Measurements from ENCODE around the gene PACSIN1. TPM values are rescaled to one million over a fixed set of nuclear protein-coding genes. Genes with fewer than 3 reads are reported as not detected.

PACSIN1 gene
- total RNA-seq, 1 experiment from 2014 or later, result 7.0 TPM

DNA sequence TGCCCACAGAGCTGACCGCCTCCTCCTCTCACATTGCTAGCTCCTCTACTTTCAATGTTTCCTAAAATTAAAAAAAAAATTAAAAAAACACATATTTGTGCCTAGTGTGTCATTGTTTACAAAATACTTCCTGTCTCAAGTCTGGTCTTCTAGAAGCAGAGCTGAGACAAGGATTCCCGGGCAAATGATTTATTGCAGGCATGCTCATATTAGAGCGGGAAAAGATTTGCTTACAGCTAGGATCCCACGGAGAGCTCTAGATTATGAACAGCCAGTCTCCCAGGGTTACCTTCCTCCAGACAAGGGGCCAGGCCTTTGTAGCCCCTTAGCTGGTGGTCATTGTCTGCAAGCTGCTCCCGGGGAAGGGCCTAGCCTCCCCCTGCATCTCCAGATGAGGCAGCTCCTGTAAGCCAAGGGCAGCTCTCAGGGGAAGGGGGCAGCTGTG, 9.4 kb downstream of the PACSIN1 start:
- no peak overlapping the region for H4K8ac ChIP-seq (replicated peaks; ENCODE audit: insufficient read length, low read depth, low read length)
- no peak overlapping the region for H4K5ac ChIP-seq (ENCODE audit: insufficient read length, low read depth, low read length)
- H3K79me2 ChIP-seq (ENCODE audit: insufficient read depth, low read length), result no peaks in the 10 kb centered on the region
- H3K4ac ChIP-seq (ENCODE audit: low read depth, low read length), result no peak overlapping the region
- no peak overlapping the region for H4K91ac ChIP-seq (ENCODE audit: insufficient read length, low read depth, low read length)
- H3K23ac ChIP-seq (ENCODE audit: insufficient read length, low read depth, low read length), result no peak overlapping the region
- H3K18ac ChIP-seq (ENCODE audit: insufficient read length, low read depth, low read length), result no peak overlapping the region
- no peak overlapping the region for H3K27ac ChIP-seq (ENCODE audit: insufficient read length, low read depth, low read length)
- no peak overlapping the region for H2BK15ac ChIP-seq (ENCODE audit: low read depth, low read length)
- H4K20me1 ChIP-seq (ENCODE audit: control insufficient read depth, insufficient read depth, insufficient read length), result no peaks in the 10 kb centered on the region
- no peak for DNase-seq
- H3K4me1 ChIP-seq (ENCODE audit: insufficient read depth, low read length), result no peaks in the 10 kb centered on the region; the same call in 1 of the 2 replicates
- no peak overlapping the region for H2AFZ ChIP-seq (ENCODE audit: low read length)
- no peak overlapping the region for H2BK5ac ChIP-seq (ENCODE audit: insufficient read length, low read length)
- peaks cover 8 to 10% (median 8%) of the 10 kb centered on the region in 3 experiments; a peak in 6 of 7 replicates for H3K36me3 Mint-ChIP-seq (ENCODE audit: insufficient read depth in 1 of 3, low read depth in 3 of 3)
- no peaks in the 10 kb centered on the region for H3K9me3 ChIP-seq (ENCODE audit: control insufficient read depth, low read depth, low read length)
- H3K27ac Mint-ChIP-seq, result no peak overlapping the region
- H2BK120ac ChIP-seq (ENCODE audit: low read depth, low read length, poor library complexity, severe bottlenecking), result no peak overlapping the region
- peaks cover 1% of the 10 kb centered on the region; the same call in 1 of the 2 replicates for H3K27me3 Mint-ChIP-seq (ENCODE audit: low read depth)
- H3K9ac ChIP-seq (ENCODE audit: extremely low read depth, insufficient read length, low read length), result no peak overlapping the region
- H3K27me3 ChIP-seq (ENCODE audit: insufficient read depth, low read length), result no peaks in the 10 kb centered on the region
- peaks cover 7 to 23% of the 10 kb centered on the region in 2 experiments for H3K4me1 Mint-ChIP-seq
- no peak overlapping the region for H3K14ac ChIP-seq (ENCODE audit: insufficient read depth, low read length)
- no peak overlapping the region for H3K4me3 Mint-ChIP-seq
- H3T11ph ChIP-seq (ENCODE audit: low read length), result no peak overlapping the region
- no peak overlapping the region for H2BK20ac ChIP-seq (ENCODE audit: low read depth, low read length, poor library complexity, severe bottlenecking)
- no peak overlapping the region for H3K4me2 ChIP-seq (ENCODE audit: insufficient read depth, insufficient read length, low read length)
- H2BK12ac ChIP-seq (ENCODE audit: insufficient read length, low read depth, low read length), result no peak overlapping the region
- WGBS (ENCODE audit: extremely low coverage, insufficient read length, low lambda C conversion rate), result no CpG with 5 or more reads among the region's 5 CpGs
- H3K23me2 ChIP-seq (ENCODE audit: insufficient read length, low read depth, low read length, poor library complexity, severe bottlenecking), result no peaks in the 10 kb centered on the region
- peaks cover 10% of the 10 kb centered on the region in 2 experiments for H3K9me3 Mint-ChIP-seq
- no peak overlapping the region for H2AK5ac ChIP-seq (ENCODE audit: insufficient read length, low read length)
- no peak overlapping the region for H3K56ac ChIP-seq (ENCODE audit: insufficient read length, low read depth, low read length)
- no peak for TF ChIP-seq CTCF (conservative IDR thresholded peaks at IDR 0.05)
- H3K79me1 ChIP-seq (ENCODE audit: insufficient read depth, low read depth, low read length, poor library complexity, severe bottlenecking), result no peaks in the 10 kb centered on the region
